NK-92 (cell line): ENCODE measurements around the gene NTRK3.
"Not testable (repeated sequence)": the region's sequence is repeated elsewhere in the genome, so short reads cannot be mapped to it uniquely, and the experiment has no call there.

Experiments used
- DNase-seq: peaks from one replicate; lab custom pipeline; 2025; ENCODE audit not compliant: unreplicated experiment; lab: John Stamatoyannopoulos, UW

The NTRK3 gene

GRCh38 chr15:88080616-88081015 lies 175.9 kb downstream of the NTRK3 start:
- DNase-seq: no peak

GRCh38 chr15:88077296-88078020 lies 179.1 kb downstream of the NTRK3 start:
- DNase-seq: no peak

DNA sequence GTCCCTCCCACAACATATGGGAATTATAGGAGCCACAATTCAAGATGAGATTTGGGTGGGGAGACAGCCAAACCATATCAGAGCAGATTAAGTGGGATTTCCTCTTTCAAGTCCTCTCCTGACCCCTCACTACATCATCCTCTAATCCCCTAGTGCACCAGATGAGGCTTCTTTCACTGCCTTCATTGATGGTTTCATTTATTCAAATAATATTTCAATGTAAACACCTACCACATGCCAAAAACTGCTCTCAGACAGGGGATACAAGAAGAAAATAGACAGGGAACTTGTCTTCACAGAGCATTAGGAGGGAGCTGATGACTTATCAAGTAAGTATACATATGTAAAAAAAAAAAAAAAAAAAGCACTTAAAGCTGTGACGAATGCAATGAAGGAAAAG lies 180.2 kb downstream of the NTRK3 start:
- no peak for DNase-seq

- DNase-seq: no peak
These were observed 181.4 kb downstream of the NTRK3 start for GRCh38 chr15:88075102-88075501.

DNA sequence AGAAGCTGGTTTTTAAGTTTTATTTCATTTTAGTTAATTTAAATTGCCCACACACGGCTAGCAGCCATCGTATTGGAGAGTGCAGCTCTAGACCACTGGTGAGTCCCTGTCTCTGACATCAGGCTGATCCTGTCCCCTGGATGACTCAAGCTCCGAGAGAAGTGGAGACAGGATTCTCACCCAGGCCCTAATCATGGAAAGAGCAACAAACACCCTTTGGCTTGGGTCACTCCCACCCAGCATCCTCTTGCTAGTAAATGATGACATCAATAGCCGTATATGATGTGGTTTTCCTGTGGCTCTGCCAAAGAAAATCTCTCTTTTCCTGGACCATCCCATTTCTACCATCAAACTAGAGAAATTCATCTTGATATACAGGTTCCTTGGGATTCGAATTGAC lies 182.2 kb downstream of the NTRK3 start:
- DNase-seq: no peak

DNA sequence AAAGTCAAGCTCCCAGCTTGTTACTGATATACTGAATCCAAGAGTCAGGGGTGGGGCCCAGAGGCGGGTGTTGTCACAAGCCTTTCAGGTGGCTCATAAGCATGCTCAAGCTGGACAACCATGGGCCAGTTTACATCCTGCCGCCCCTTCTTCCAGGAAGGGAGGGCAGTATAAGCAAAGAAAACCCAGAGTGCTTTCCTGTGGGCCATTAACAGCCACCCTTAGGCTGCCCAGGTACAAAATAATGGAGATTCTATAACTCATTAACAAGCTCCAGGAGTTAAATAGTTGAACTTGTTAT lies 183.2 kb downstream of the NTRK3 start:
- DNase-seq: no peak

GRCh38 chr15:88072598-88073390 lies 183.7 kb downstream of the NTRK3 start:
- DNase-seq: no peak

- not testable (repeated sequence) for DNase-seq
These were observed 184.4 kb downstream of the NTRK3 start for GRCh38 chr15:88072133-88072532.

GRCh38 chr15:88071141-88071540 lies 185.4 kb downstream of the NTRK3 start:
- no peak for DNase-seq

GRCh38 chr15:88069561-88069960 lies 187.0 kb downstream of the NTRK3 start:
- no peak for DNase-seq

GRCh38 chr15:88067331-88067685 lies 189.2 kb downstream of the NTRK3 start:
- no peak for DNase-seq

DNA sequence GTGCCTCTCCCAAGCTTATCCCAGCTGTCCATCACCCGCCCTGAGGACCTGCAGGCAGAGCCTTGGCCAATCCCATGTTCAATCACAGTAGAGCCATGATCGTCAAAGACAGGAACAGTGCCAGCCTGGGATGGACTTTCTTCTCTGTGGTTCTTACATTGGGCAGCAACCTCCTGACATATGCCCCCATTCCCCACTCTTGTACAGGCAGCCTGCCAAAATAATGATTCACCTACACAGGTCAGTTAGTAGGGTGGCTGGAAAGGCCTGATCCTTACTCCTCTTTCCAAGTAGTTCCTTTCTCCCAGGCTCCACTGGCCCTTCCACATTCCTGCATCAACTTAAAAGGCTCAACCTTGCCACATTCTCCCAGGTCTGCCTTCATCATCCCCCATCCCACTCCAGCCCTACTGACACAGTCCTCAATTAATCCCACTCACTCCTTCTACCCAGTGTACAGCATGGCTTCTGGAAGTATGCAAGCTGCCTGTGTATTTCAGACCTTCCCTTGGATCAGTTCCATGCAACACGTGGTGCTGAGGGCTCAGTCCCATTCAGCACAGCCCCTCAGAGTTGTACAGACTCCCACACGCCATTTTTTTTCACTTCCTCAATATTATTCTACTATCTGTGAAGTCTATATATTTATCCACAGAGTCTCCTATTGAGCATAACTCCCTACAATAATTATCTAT lies 189.8 kb downstream of the NTRK3 start:
- DNase-seq: no peak

GRCh38 chr15:88061452-88061851 lies 195.1 kb downstream of the NTRK3 start:
- no peak for DNase-seq

DNA sequence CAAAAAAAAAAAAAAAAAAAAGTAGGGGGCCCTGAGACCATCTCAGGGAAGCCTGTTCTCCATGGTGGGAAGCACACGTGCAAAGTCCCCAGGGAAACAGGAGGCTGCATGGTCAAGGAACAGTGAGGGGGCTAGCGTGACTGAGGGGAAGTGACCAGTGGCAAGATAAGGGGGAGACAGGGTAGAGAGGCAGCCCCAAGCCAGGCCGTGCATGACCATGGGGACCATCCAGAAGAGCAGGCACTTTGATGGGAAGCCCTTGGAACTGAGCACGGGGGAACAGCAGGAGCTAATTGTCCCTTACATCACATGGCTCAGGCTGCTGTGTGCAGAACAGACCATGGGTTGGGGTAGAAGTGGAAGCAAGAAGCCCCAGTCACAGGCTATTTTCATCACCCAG lies 196.2 kb downstream of the NTRK3 start:
- no peak for DNase-seq

DNA sequence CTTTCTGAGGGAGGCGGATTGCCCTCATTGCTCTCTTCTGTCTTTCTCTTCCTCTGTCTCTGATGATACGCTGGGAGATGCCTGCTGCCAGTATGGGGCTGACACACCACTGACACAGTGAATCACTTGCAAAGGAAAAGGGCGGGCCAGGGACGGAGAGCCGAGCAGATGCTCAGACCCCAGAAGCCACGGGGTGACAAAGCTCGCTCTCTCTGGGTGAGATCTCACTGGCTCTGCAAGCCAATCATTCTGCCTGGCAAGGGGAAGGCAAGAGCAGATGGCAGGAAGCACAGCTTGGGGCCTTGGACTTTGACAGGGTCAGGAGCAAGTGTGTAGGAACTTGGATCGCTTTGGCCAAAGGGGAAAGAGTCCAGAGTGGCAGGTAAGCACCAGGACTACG lies 198.7 kb downstream of the NTRK3 start:
- no peak for DNase-seq

DNA sequence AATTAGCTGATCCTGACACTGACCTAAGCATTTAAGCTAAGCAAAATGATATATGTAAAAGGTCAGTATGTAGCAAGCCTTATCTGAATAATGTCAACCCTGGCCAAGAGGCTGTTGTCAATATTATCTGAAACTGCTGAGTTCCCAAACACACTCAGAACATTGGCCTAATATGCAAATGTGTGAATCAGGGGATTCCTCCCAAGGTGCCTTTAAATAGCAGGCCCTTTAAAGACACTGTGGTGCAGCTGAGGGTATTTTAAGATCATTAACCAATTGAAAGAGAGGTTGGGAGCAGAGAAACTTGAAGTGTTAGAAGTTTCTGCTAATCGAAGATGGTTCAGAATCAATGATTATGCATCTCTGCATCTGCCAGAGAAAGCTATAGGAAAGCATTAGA lies 207.0 kb downstream of the NTRK3 start:
- DNase-seq: no peak

DNA sequence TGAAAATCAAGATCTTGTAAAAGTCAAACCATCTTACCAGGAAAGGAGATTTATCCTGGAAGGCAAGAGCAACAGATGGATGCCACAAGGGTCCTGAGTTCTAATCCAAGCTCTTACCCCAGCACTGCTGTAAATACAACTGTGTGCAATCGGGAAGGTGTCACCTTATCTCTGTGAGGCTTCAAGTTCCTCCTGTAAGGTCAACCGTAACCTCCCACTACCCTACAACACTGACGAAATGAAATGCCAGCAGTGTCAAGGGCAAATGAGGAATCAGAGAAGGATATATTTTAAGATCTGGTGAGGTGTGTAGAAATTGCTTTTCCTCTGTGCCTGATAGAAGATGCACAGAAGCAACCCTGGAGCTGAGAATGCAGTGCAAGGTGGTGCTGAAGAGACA lies 207.8 kb downstream of the NTRK3 start:
- DNase-seq: no peak

DNA sequence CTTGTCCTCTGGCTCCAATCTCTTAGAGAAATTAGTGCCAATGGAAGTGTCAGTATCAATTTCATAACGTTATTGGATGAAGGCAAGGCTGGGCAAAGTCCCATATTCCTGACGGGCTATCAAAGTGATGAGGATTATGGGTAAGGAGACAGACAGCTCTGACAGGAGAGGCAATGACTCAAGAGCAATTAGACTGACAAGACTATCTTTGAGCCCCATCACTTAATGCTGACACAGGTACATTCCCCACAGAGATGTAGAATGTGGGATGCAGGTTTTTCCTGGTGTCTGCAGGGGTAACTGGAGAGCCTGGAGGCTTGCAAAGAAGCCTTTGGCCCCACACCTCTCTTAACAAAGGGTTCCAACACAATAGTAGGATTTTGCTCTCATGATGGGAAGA lies 208.3 kb downstream of the NTRK3 start:
- no peak for DNase-seq

- no peak for DNase-seq
These were observed 209.9 kb downstream of the NTRK3 start for GRCh38 chr15:88046576-88047129.

DNA sequence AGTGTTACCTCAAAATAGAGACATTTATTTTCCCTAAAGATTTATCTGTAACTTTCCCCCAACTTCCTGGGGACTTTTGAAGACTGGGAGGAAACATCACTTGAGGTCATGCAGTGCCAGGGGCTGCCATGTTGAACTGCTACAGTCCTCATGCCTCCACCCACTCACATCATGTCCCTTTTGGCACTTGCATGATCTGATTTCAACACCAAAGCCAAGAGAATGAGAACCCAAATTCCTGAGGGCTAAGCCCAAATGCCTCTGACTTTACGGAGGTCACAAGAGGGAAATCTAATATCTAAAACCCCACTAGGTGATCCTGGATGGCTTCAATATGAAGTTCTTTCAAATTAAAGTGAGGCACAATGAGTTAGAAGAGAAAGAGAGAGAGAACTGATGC lies 213.1 kb downstream of the NTRK3 start:
- DNase-seq: no peak

GRCh38 chr15:88042047-88042446 lies 214.5 kb downstream of the NTRK3 start:
- no peak for DNase-seq

GRCh38 chr15:88040516-88040915 lies 216.0 kb downstream of the NTRK3 start:
- DNase-seq: no peak
